Transverse colon (tissue), 4 donors: ENCODE results near the gene SYCP3.

ENCODE experiments used
- EP300 ChIP-seq: sonication (generic); formaldehyde crosslinking; IDR thresholded peaks from one replicate; pipeline ENCODE4 v1.6.1; 2017; ENCODE audit warnings: antibody characterized with exemption, low read depth
- POLR2A ChIP-seq: fragments of 450-650 bp; IDR thresholded peaks from one replicate; pipeline ENCODE4 v1.6.1; 2016; ENCODE audit warnings: antibody characterized with exemption, mild to moderate bottlenecking, moderate library complexity
- POLR2AphosphoS5 ChIP-seq, 3 donors: sonication (generic); formaldehyde crosslinking; IDR thresholded peaks; one replicate each; pipeline ENCODE4 v1.6.1; 2016; ENCODE audit warnings: antibody characterized with exemption in 3 of 3
- TF ChIP-seq, protein P1 (sequence below), 5 experiments: fragments of 200-600 bp in 3 of 5; fragments of 450-650 bp in 2 of 5; sonication (generic) in 3 of 5; IDR thresholded peaks; 1 replicate in 2 of 5; 2 replicates in 3 of 5; pipeline ENCODE4 v1.5.1; 2016 to 2017; ENCODE audit warnings: antibody characterized with exemption in 5 of 5, inconsistent platforms in 3 of 5, mild to moderate bottlenecking in 2 of 5, moderate library complexity in 1 of 5

DNA sequence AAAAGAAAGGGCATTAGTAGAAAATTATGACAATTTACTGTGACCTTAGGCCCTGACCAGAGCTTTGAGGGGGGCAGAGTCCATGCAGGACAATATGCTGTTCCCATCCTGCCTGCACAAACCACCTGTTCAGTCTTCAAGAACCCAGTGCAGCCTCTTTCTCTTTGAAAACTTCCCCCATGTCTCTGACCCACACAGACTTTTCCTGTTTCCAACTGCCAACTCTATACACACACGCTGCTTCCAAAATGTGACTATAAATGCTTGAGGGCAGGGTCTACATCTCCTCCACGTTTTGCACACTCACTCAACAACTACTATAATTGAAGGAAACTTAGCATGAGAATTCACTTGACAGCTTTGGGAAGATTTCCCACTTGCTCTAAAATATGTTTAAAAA is 36.6 kb upstream of the SYCP3 start:
- TF ChIP-seq POLR2A = no peak
- TF ChIP-seq POLR2AphosphoS5 (IDR thresholded peaks at IDR 0.05) = no peak
- TF ChIP-seq, protein P1, sequence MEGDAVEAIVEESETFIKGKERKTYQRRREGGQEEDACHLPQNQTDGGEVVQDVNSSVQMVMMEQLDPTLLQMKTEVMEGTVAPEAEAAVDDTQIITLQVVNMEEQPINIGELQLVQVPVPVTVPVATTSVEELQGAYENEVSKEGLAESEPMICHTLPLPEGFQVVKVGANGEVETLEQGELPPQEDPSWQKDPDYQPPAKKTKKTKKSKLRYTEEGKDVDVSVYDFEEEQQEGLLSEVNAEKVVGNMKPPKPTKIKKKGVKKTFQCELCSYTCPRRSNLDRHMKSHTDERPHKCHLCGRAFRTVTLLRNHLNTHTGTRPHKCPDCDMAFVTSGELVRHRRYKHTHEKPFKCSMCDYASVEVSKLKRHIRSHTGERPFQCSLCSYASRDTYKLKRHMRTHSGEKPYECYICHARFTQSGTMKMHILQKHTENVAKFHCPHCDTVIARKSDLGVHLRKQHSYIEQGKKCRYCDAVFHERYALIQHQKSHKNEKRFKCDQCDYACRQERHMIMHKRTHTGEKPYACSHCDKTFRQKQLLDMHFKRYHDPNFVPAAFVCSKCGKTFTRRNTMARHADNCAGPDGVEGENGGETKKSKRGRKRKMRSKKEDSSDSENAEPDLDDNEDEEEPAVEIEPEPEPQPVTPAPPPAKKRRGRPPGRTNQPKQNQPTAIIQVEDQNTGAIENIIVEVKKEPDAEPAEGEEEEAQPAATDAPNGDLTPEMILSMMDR (IDR thresholded peaks at IDR 0.05) = no peak
- no peak for TF ChIP-seq EP300
